ENCODE data around the gene SPATA25.

SPATA25 gene

GRCh38 chr20:45867819-45868176 is 19.6 kb downstream of the SPATA25 start:
- no peak for TF ChIP-seq CTCF (IDR thresholded peaks at IDR 0.05; ENCODE audit: borderline replicate concordance, insufficient read depth, low read depth, low read length)
- no peak overlapping the region for H3K4me3 ChIP-seq (ENCODE audit: low read depth, low read length)

- no peak overlapping the region for H3K4me3 ChIP-seq (ENCODE audit: low read depth, low read length)
- no peak for TF ChIP-seq CTCF (IDR thresholded peaks at IDR 0.05; ENCODE audit: borderline replicate concordance, insufficient read depth, low read depth, low read length)
These were observed 20.1 kb downstream of the SPATA25 start for GRCh38 chr20:45867136-45867818.

DNA sequence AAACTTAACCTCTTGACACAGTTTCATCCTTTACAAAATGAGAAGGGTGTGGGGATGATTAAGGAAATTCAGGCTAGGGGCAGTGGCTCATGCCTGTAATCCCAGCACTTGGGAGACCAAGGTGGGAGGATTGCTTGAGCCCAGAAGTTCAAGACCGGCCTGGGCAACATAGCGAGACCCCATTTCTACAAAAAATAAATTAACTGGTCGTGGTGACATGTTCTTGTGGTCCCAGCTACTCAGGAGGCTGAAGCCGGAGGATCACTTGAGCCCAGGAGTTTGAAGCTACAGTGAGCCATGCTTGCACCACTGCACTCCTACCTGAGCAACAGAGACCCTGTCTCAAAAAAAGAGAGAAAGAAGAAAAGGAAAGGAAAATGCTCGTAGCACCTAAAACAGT is 21.0 kb downstream of the SPATA25 start:
- TF ChIP-seq CTCF (IDR thresholded peaks at IDR 0.05; ENCODE audit: borderline replicate concordance, insufficient read depth, low read depth, low read length), result no peak
- no peak overlapping the region for H3K4me3 ChIP-seq (ENCODE audit: low read depth, low read length)

- no peak overlapping the region for H3K4me3 ChIP-seq (ENCODE audit: low read depth, low read length)
- TF ChIP-seq CTCF (IDR thresholded peaks at IDR 0.05; ENCODE audit: borderline replicate concordance, insufficient read depth, low read depth, low read length), result no peak
These were observed 23.6 kb downstream of the SPATA25 start for GRCh38 chr20:45863543-45864470.

- H3K4me3 ChIP-seq (ENCODE audit: low read depth, low read length), result no peak overlapping the region
- no peak for TF ChIP-seq CTCF (IDR thresholded peaks at IDR 0.05; ENCODE audit: borderline replicate concordance, insufficient read depth, low read depth, low read length)
These were observed 26.0 kb downstream of the SPATA25 start for GRCh38 chr20:45861221-45862075.

- TF ChIP-seq CTCF (IDR thresholded peaks at IDR 0.05; ENCODE audit: borderline replicate concordance, insufficient read depth, low read depth, low read length), result no peak
- no peak overlapping the region for H3K4me3 ChIP-seq (ENCODE audit: low read depth, low read length)
These were observed 26.7 kb downstream of the SPATA25 start for GRCh38 chr20:45860560-45861220.

Measured in GM12875 (cell line).